ENCODE measurements around the gene CCDC12. TPM values are rescaled to one million over a fixed set of nuclear protein-coding genes. Genes with fewer than 3 reads are reported as not detected.
A peak's percentile ranks its signal among the peaks of the same experiment; 100 is the strongest.

The CCDC12 gene
- total and polyA plus RNA-seq, 9 of the 15 experiments (the other 6 are each of a cell fraction or from before 2014, with no cell fraction given) = 8.9 to 201 (median 86.9) TPM

DNA sequence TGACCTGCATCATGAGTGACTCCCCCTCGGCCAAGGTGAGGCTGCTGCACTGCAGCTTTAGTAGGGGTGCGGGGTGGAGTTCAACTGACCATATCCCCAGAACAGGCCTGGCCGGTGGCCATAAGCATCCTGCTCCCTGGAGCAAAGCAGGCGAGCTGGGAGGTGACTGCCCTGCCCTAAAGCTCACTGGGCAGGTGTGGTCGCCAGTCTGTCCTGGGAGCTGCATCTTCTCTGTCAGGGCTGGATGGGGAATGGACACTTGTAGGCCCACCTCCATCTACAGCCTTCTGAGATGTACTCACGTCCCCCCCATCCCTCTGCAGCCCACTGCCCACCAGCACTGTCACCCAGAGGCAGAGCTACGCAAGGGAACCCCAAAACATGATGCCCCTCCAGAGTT, 17.4 kb upstream of the CCDC12 start:
- peaks cover 1% of the 10 kb centered on the region for H3K9me1 ChIP-seq (ENCODE audit: control insufficient read depth, insufficient read depth, low read length)
- DNase-seq (ENCODE audit: extremely low read depth in 1 of 4, low spot score in 3 of 4) (no peak), ATAC-seq (no peak), FAIRE-seq (no peak)
- peaks cover 4% of the 10 kb centered on the region; the same call in 1 of the 2 replicates for H4K20me1 ChIP-seq (replicated peaks; ENCODE audit: control insufficient read depth, insufficient read depth, low read length)
- H3K36me3 ChIP-seq (ENCODE audit: control insufficient read depth, insufficient read depth, low read length) = peaks cover 98% of the 10 kb centered on the region
- WGBS (ENCODE audit: insufficient coverage, low coverage, missing lambda C conversion rate) = 85% methylated on average over 7 of the region's 7 CpGs
- no peak overlapping the region for H3K4me2 ChIP-seq (ENCODE audit: insufficient read depth, low read length)
- no peaks in the 10 kb centered on the region for H3K9me3 ChIP-seq (replicated peaks; ENCODE audit: control insufficient read depth, insufficient read depth, low read depth, low read length)
- no TSS peak for BruUV-seq (replicated peaks)
- peaks cover 10 to 58% of the 10 kb centered on the region in 2 experiments for H3K4me1 ChIP-seq (replicated peaks in 1 of 2; ENCODE audit: control insufficient read depth in 2 of 2, insufficient read depth in 2 of 2, low read length in 2 of 2)
- peaks cover 12% of the 10 kb centered on the region for H3K79me2 ChIP-seq (ENCODE audit: control insufficient read depth, insufficient read depth, low read length)
- ChIA-PET POLR2A (interaction anchor here (0.5 to 1.8 kb wide), 13 partner anchors 9 to 850 kb away, joined by 3 to 7 read pairs (median 3); partner anchors contain the start of gene NBEAL2), CTCF (ENCODE audit: low intra/inter-chr PET ratio) (no interaction called here)
- H3K27me3 ChIP-seq (ENCODE audit: control insufficient read depth in 2 of 2, insufficient read depth in 2 of 2, low read length in 2 of 2) = no peaks in the 10 kb centered on the region
- in situ Hi-C loops (cut with MboI) = no loop called here
- peak overlapping the region in 1 of 2 experiments; percentile 17; a peak in 1 of 4 replicates for H3K9ac ChIP-seq (ENCODE audit: insufficient read depth in 1 of 2, low read depth in 2 of 2, low read length in 2 of 2)
- no peak overlapping the region for H2AFZ ChIP-seq (ENCODE audit: low read depth, low read length)
- no peak for TF ChIP-seq ETS2 (tag; IDR thresholded peaks at IDR 0.05; ENCODE audit: borderline replicate concordance, poor library complexity, severe bottlenecking)
- TF ChIP-seq HIVEP1 (CRISPR knock-in tag; IDR thresholded peaks at IDR 0.05) = no peak
- TF ChIP-seq RBFOX2 (IDR thresholded peaks at IDR 0.05; ENCODE audit: low read depth, low read length) = peak; percentile 42; the same call in 1 of the 2 replicates
- TF ChIP-seq POLR2G (IDR thresholded peaks at IDR 0.05; ENCODE audit: low read depth, low read length) = peak; percentile 46
- intact Hi-C loops (cut with micrococcal nuclease) = loop anchor here (10.0 kb wide), 1 partner anchor 289 kb away; the partner anchor contains the start of gene TMIE
- no peak overlapping the region for H3K27ac ChIP-seq (ENCODE audit: extremely low read depth, low read depth, low read length)
- H3K4me3 ChIP-seq = no peak overlapping the region

GRCh38 chr3:46993292-46993691, 16.7 kb upstream of the CCDC12 start:
- POLR2A ChIA-PET = interaction anchor here (0.6 to 1.8 kb wide), 12 partner anchors 9 to 256 kb away, joined by 3 to 7 read pairs (median 4); partner anchors contain the start of gene NBEAL2
- H3K27me3 ChIP-seq (ENCODE audit: control insufficient read depth in 2 of 2, insufficient read depth in 2 of 2, low read length in 2 of 2) = no peaks in the 10 kb centered on the region
- in situ Hi-C loops (cut with MboI) (no loop called here), intact Hi-C loops (cut with micrococcal nuclease) (loop anchor here (10.0 kb wide), 1 partner anchor 288 kb away; the partner anchor contains the start of gene TMIE)
- peaks cover 17 to 58% of the 10 kb centered on the region in 2 experiments for H3K4me1 ChIP-seq (replicated peaks in 1 of 2; ENCODE audit: control insufficient read depth in 2 of 2, insufficient read depth in 2 of 2, low read length in 2 of 2)
- no peak overlapping the region for H3K4me3 ChIP-seq
- CTCF ChIA-PET (ENCODE audit: low intra/inter-chr PET ratio) = no interaction called here
- H3K36me3 ChIP-seq (ENCODE audit: control insufficient read depth, insufficient read depth, low read length) = peaks cover 94% of the 10 kb centered on the region
- DNase-seq (ENCODE audit: extremely low read depth in 1 of 4, low spot score in 3 of 4) = no peak
- H3K4me2 ChIP-seq (ENCODE audit: insufficient read depth, low read length) = no peak overlapping the region
- no peak for FAIRE-seq
- ATAC-seq = no peak
- 81% methylated on average over 2 of the region's 2 CpGs for WGBS (ENCODE audit: insufficient coverage, low coverage, missing lambda C conversion rate)
- no peak overlapping the region for H3K27ac ChIP-seq (ENCODE audit: extremely low read depth, low read depth, low read length)
- BruUV-seq (replicated peaks) = no TSS peak
- H3K9me1 ChIP-seq (ENCODE audit: control insufficient read depth, insufficient read depth, low read length) = peaks cover 5% of the 10 kb centered on the region
- H3K9ac ChIP-seq (ENCODE audit: insufficient read depth in 1 of 2, low read depth in 2 of 2, low read length in 2 of 2) = 0 out of 4 replicates have a peak overlapping the region, but pooled peaks of 1 of the 2 experiments have one; percentile 7
- H4K20me1 ChIP-seq (replicated peaks; ENCODE audit: control insufficient read depth, insufficient read depth, low read length) = peaks cover 2% of the 10 kb centered on the region; the same call in 1 of the 2 replicates
- no peaks in the 10 kb centered on the region for H3K9me3 ChIP-seq (replicated peaks; ENCODE audit: control insufficient read depth, insufficient read depth, low read depth, low read length)
- H3K79me2 ChIP-seq (ENCODE audit: control insufficient read depth, insufficient read depth, low read length) = peaks cover 19% of the 10 kb centered on the region
- no peak overlapping the region for H2AFZ ChIP-seq (ENCODE audit: low read depth, low read length)
- no peak for TF ChIP-seq PCBP1 (IDR thresholded peaks at IDR 0.05; ENCODE audit: low read depth, low read length, poor library complexity, severe bottlenecking)
- no peak for TF ChIP-seq HDAC3 (IDR thresholded peaks at IDR 0.05; ENCODE audit: borderline replicate concordance, partially characterized antibody)
- TF ChIP-seq PKNOX1 (IDR thresholded peaks at IDR 0.05) = peak; percentile 66
- TF ChIP-seq MEIS2 (IDR thresholded peaks at IDR 0.05; ENCODE audit: partially characterized antibody) = peak; percentile 3
- no peak for TF ChIP-seq ZMIZ1 (IDR thresholded peaks at IDR 0.05; ENCODE audit: low read depth in 2 of 2, low read length in 2 of 2)
- TF ChIP-seq POLR2A (conservative IDR thresholded peaks at IDR 0.05) = 0 out of 2 replicates have a peak, but pooled peaks have one; percentile 34
